HTERT RPE-1 (cell line): Measurements from ENCODE around the gene UBE2N.
"Not testable (repeated sequence)": the region's sequence is repeated elsewhere in the genome, so short reads cannot be mapped to it uniquely, and the experiment has no call there.

Experiments used
- in situ Hi-C: fragments of 300-500 bp; cut with MboI; formaldehyde crosslinking; loops from 4 replicates; pipeline ENCODE4 v1.14.3; 2020; ENCODE audit warnings: low sequenced_read_pairs

The UBE2N gene

DNA sequence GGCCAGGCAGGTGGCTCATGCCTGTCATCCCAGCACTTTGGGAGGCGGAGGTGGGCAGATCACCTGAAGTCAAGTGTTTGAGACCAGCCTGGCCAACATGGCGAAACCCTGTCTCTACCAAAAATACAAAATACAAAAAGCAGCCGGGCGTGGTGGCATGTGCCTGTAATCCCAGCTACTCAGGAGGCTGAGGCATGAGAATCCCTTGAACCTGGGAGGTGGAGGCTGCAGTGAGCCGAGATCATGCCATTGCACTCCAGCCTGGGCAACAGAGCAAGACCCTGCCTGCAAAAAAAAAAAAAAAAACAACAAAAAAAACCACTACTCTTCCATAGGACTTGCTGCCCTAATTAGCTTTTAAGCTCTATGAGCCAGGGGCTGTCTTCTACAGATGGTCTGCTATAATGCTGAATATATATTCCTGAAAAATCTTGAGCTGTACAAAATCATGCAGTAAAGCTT lies 59.7 kb downstream of the UBE2N start:
- in situ Hi-C loops, result not testable (repeated sequence)

DNA sequence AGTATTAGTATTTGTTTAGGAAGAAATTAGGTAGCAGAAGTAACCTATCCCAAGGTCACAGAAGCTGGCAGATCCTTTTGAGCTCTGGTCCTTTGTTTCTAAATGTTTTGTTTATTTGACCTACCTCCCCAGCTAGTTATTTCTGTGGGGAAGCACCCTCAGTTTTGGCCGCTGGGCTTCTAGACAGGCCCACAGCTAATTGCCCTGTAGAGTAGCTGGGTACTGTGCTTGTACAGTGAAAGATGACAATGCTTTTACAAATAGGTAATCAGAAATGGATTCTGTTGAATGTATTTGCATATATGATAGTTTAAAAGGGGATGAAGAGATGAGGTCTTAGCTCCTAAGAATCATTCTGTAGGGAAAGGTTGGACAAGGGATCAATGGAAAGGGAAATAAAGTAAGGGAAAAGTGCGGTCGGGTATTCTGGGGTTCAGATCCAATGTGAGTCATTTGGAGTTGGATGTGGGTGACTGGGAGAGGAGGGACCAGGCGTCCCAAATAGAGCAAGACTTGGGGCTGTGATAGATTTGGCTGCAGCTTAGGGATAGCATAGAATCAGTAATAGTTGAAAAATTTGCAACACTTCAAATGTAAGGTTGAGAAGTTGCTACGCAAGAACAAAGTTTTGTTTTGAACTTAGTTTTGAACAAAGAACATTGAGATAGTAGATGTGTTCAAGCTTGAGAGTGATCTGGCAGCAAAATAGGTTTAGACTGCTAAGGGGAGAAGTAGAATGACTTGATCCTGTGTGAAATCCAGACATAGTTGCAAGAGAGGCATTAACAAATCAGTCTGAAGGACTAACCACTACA lies 60.4 kb downstream of the UBE2N start:
- in situ Hi-C loops, result no loop called here

DNA sequence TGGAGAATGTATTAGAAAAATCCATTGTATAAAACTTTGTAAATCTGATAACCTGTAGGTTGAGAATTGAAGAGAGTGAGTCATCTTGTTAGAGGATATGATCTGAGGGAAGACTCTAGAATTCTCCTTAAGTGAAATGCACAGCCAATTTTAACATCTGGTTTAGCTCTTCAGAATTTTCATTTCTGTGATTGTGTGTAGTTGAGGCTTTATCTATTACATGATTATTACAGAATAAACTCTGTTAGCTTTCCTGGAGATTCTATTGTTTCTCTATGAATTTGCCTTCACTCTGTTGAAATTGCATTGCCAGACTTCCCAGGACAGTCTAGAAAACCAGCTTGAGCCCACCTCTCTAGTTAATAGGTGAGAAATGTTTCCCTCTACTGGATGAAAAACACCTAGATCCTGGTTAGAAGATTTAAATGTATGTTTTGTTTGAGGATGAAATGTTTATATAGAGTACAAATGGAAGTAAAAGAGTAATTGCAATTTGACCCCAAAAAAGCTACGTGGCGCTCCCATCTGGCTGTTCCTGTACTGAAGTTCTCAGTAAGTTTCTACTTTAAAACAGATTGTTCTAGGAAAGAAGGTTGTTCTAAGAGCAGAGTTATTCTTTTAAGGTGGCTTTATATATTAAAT lies 61.1 kb downstream of the UBE2N start:
- in situ Hi-C loops, result no loop called here

DNA sequence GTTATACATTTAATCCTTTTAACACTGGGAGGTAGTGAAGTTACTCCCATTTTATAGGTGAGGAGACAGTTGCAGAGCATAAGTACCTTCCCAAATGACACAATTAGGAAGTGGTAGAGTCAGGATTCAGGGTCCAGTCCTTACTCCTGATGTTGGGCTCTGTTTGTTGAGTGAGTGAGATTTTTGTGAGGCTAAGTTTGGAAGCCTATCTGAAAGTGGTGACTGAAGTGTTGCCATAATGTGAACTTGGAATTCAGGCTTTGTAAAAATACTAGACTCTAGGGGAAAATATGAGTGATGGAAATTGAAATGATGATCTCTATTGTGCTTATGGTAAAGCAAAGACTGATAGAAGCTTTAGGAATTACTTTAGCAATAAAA lies 61.8 kb downstream of the UBE2N start:
- in situ Hi-C loops, result no loop called here

DNA sequence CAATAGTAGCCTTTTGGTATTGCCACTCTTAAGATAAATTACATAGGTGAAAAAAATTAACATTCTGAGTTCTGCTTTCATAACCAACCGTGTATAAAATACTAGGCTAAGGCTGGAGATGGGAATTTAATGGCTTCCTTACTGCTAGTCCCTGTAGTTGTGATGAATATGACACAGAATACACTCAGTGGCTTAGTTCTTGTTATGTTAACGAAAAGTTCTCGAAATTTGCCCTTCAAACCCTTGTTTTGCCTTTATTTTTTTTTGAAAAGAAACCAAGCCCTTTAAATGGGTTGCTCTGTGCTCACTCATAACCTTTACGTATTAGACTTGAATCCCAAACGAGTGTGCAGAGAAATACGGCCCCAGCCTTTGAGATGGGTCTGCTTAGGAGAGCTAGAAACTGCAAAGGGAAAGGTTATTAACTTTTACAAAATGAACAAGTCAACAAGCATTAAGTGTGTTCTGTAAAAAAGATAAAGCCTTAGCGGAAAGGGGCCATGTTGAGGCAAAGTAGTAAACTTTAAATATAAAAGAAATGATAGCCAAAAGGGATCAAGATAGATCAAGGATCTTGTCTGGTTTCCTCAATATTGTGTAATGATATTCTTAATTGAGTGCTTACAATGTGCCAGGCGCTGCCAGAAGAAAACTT lies 62.3 kb downstream of the UBE2N start:
- in situ Hi-C loops, result no loop called here

DNA sequence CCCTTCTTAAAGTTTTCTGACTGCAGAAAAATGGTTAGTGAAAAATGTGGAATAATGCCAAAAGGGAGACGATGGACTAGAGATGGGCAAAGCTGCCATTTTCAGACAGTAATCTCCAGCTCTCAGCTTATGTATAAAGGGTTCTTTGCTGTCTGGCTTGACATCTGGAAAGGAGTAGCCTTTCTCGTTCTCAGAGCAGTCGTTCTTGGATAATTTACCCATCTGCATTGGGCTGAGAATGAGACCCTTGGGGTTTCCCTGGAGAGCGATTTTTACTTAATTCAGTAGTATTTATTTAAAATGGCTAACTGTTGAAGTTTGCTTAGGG lies 62.8 kb downstream of the UBE2N start:
- in situ Hi-C loops, result no loop called here

DNA sequence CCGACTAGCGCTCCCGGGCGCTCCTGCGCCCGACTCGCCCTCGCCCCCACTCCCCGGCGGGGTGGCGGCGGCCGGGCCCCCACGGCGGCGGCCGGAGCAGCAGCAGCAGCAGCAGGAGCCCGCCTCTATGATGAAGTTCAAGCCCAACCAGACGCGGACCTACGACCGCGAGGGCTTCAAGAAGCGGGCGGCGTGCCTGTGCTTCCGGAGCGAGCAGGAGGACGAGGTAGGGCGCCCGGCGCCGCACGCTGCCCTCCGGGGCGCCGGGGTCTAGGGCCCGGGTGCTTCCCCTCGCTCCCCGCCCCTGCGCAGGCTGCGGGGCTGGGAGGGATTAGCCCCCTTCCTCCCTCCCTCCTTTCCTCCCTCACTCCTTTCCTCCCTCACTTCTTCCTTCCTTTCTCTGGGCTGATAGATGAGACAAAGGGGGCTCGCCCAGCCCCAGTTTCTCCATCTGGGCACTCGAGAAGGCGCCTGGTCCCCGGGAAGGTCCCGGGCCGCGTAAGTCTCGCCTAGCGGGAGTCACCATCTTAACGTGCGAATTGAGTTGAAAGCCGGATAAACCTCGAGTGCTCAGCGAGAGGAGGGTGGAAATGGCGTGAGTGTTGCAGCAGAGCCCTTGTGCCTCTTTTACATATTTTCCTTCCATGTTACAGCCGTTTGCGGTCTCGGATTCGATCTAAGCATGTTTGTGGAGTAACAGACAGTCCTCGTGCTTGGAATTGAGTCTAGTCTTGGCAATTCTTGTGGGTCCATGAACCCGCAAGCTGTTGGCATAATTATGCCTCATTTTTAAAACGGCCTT lies 63.4 kb downstream of the UBE2N start:
- in situ Hi-C loops, result not testable (repeated sequence)

DNA sequence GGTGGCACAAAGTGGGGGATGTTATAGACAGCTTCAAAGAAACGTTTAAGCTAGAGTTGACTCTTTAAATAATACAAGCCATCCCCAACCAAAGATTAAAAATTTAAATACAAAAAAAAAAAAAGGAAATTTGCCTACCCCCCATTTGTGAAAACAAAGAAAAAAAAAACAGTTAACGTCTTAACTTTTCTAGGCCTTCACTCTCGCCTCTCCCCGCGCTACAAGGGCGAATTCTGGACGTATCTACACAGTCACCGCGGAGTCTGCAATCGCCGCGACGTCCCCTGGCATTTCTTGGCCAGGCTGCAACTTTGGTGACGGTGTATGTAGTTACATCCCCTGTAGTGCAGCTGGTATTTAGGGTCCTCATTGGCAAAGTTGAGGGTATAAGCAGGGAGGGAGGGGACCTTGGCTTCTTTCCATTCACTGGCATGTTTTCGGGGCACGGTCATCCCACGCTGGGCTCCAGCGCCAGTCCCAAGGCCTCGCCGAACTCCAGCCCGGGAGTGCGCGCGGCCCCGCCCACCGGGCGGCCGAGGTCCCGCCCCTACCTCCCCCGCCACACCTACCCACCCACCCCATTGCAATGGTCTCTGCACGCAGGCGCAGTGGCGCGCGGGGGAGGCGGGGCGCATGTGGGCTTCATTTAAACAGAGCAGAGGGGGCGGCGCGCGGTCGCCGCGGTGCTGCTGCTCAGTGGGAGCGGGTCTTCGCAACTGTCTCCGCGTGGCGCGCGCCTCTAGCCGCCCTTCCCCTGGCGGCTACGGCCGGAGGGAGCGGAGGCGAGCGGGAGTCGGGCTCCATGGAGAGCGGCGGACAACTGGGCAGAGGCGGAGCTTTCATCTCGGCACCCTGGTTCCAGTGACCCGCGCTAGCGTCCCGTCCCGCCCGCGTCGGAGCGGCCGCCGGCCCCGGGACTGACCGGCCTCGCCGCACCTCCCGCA lies 64.2 kb downstream of the UBE2N start, which contains the start of gene NUDT4:
TSS of gene NUDT4 (plus strand) at position 674 of the 944 bp plus-strand sequence. CDS start 398 bp downstream, outside the sequence.
- in situ Hi-C loops, result no loop called here

DNA sequence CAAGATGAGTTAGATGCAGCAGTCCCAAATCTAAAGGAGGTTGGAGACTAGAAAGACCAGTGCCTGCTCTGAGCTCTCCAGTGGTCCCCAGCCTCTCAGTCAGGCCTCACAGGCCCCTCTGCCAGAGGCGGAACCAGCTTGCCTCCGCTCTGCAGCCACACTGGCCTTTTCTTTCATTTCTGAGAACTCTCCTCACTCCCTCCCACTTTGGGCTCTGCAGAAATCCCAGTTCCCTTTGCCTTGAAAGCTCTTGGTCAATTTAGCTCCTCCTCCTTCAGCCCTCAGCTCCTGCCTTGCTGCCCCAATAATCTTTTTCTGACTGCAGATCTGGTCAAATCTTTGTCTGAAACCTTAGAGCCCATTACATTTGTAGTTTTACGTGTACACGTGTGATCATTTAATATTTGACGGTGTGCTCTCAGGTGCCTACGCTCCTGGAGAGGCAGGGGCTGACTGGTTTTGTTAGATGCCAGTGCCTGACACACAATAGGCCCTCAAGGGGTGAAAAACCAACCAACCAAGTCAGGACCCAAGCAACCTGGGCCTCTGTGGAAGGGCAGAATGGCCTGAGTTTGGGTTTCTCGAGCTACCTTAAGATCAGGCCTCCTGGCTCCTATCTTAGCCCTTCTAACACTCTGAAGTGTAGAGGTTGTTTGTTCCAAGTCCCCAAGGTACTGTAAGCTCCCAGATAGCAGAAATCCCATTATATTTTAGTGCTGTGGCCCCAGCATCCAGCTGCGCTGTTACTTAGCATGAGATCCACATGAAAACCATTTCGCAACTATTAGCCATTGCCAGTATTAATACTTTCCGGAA lies 65.1 kb downstream of the UBE2N start:
- in situ Hi-C loops, result no loop called here

DNA sequence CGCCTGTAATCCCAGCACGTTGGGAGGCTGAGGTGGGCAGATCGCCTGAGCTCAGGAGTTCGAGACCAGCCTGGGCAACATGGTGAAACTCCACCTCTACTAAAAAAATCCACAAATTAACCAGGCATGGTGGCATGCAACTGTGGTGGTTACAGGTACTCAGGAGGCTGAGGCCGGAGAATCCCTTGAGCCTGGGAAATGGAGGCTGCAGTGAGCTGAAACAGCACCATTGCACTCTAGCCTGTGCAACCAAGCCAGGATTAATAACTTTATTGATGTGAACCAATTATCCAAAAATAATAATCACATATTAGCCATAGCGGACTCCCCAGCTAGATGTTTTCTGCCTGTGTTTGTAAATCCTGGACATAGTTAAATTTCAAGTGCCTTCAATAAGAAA lies 65.8 kb downstream of the UBE2N start:
- in situ Hi-C loops, result no loop called here

DNA sequence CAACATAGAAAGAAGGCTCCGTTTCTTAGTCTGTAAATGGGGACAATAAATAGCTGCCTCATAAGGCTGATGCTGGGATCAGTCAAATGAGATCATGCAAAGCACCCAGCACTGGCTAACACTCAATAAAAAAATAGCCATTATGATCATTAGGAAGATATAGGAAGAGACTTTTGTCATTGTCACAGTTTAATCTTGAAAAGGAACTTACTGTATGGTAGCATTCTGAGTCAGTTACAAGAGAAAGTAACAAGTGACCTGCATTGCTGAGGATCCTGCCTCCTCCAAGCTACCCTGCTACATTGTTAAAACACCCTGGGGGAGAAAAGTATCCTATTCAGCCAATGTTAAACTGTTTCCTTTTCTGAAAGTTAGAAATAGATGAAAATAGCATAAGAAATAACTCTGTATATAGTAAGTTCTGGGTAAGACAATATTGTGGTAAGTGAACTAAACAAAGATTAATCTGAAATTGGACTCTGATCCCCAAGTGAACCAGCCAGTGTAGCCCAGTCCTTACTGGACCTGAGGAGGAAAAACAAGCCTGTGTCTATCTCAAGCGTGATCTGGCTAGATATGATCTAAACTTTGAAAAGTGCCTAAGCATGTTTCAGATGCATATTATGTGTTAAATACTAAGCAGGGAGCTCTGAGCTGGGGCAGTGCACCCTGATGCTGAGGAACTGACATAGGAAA lies 67.6 kb downstream of the UBE2N start:
- in situ Hi-C loops, result no loop called here

DNA sequence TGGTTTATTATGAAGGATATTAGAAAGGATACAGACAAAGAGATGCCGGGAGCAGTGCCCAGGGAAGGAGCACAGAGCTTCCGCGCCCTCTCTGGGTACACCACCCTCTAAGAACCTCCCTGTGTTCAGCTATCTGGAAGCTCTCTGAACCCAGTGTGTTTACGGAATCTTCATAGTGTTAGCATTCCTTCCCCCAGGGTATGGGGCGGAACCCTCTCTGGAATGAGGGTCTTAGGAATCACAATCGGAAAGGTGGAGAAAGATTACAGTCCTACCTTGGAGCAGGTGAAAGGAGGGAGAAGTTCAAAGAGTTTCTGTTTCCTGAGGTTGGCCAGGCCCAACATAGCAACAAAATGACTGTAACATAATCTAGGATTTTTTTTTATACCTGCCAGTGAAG lies 70.8 kb downstream of the UBE2N start:
- in situ Hi-C loops, result no loop called here

DNA sequence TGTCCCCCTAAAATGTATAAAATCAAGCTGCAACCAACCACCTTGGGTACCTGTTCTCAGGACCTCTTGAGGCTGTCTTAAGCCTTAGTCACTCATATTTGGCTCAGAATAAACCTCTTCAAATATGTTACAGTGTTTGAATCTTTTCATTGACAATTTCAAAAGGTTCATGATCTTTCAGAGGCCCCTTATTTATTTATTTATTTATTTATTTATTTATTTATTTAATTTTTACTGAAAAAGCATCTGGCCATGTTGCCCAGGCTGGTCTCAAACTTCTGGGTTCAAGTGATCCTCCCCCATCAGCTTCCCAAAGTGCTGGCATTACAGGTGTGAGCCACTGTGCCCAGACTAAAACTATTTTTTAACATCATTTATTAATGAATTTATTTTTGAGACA lies 72.2 kb downstream of the UBE2N start:
- in situ Hi-C loops, result no loop called here

DNA sequence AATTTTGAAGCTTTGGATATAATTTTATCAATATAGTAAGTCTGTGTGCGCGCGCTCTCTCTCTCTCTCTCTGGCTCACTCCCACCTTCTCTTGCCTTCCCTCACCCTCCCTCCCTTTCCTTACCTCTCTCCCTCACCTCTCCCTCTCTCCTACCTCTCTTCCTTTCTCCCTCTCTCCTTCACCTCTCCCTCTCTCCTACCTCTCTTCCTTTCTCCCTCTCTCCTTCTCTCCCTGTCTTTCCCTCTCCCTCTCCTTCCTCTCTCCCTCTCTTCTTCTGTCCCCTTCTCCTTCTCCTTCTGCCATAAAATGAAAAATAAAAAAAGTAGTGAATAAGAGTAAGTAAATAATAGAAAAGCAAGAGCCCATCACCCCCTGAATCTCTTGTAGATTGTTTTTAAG lies 73.0 kb downstream of the UBE2N start:
- in situ Hi-C loops, result no loop called here

DNA sequence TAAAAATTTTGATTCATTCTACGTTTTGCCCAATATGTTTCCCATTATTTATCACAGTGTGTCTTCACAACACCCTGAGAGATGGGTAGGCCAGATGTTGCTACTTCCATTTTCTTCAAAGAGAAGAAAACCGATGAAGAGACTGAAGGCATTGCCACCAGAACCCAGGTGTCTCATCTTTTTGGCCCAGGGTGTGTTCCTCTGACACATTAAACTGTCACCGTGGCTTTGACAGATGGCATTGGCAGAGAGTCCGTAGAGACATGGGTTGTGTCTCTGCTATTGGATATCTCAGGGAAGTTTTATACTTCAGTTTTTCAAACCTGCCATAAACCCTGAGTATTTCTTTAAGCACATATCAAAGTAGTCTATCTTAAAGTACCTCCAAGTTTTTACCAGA lies 75.3 kb downstream of the UBE2N start:
- in situ Hi-C loops, result no loop called here

DNA sequence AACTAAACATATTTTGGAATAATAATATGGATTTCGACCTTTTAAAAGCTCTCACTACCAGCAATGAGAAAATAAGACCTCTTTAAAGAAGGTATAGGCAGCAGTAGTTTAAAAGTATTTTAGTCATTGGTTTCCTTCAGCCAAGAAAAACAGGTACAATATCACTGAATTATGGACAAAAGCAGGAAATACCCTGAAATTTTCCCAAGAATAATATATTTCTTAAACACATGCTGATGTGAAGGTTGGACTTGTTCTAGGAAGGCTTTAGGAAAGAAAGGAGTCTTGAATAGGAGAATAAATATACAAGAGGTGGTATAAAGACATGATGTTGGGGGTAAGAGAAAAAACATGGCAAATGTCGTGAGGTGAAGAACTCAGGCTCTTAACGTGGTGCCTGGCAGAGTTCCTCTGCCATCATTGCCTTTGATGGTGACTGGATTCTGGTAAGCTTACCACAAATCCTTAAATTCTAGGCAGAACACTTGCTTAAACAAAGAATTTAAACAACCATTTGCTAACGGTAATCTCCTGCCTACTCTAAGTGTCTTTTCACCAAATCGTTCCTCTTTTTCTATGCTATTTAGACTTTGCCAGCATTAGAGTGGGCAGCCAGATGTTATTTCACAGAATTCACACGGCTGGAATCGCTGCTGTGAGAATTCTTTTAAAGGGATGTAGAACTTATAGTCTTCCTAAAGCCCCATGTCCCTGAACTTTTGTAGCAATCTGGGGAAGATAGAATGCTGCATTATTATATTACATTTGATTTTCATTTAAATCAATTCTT lies 75.9 kb downstream of the UBE2N start:
- in situ Hi-C loops, result no loop called here

DNA sequence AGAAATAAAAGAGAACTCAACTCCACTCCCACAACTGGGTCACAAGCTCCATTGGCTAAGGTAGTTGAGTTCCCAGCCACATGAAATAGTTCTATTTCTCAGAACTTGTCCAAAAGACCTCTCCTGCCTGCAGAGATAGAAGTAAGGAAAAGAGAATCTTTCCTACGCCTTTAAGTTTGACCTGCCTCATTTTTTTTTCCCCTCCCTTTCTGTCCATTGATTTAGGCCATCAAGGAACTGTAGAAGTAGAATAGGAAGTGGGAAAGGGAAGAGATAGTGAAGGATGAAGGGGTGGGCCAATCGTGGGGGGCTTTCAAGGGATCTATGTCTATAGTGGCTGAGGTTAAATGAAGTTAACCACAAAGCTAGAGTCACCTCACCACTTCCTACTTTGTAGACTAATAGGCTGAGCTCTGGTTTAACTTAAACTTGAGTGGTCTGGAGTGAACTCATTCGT lies 77.9 kb downstream of the UBE2N start:
- in situ Hi-C loops, result no loop called here
